Measurements from ENCODE around the gene ZNF584.
"Not testable (repeated sequence)": the region's sequence is repeated elsewhere in the genome, so short reads cannot be mapped to it uniquely, and the experiment has no call there.

ZNF584 gene

GRCh38 chr19:58368561-58369360 is 39.7 kb upstream of the ZNF584 start:
- Histone ChIP-seq H3K27ac (ENCODE audit: low read length) (no peak overlapping the region), H3K36me3 (ENCODE audit: insufficient read depth, low read length) (peaks cover 8% of the 10 kb centered on the region), H3K4me3 (ENCODE audit: low read depth in 1 of 2, low read length in 2 of 2) (no peak overlapping the region), H3K4me2 (ENCODE audit: insufficient read depth, low read length) (no peak overlapping the region), H3K27me3 (ENCODE audit: insufficient read depth, low read length, poor library complexity) (no peaks in the 10 kb centered on the region), H3K79me2 (ENCODE audit: insufficient read depth, low read length) (no peaks in the 10 kb centered on the region), H4K20me1 (ENCODE audit: insufficient read depth, low read length) (no peaks in the 10 kb centered on the region), H3K9me3 (ENCODE audit: insufficient read depth, low read length, severe bottlenecking) (no peaks in the 10 kb centered on the region), H2AFZ (ENCODE audit: low read depth, low read length) (no peak overlapping the region), H3K4me1 (ENCODE audit: insufficient read depth, low read length) (no peaks in the 10 kb centered on the region), H3K9ac (ENCODE audit: low read depth, low read length) (no peak overlapping the region)
- no peak for TF ChIP-seq CTCF (IDR thresholded peaks at IDR 0.05; ENCODE audit: borderline replicate concordance, extremely low read depth, low read length, poor library complexity, severe bottlenecking)
- no peak for TF ChIP-seq EZH2 (IDR thresholded peaks at IDR 0.05; ENCODE audit: borderline replicate concordance, low read depth, low read length, severe bottlenecking)
- DNase-seq (no peak), ATAC-seq (ENCODE audit: insufficient read depth, low read depth) (no peak)

- Histone ChIP-seq H3K27ac (ENCODE audit: low read length) (no peak overlapping the region), H3K4me2 (ENCODE audit: insufficient read depth, low read length) (no peak overlapping the region), H3K4me3 (ENCODE audit: low read depth in 1 of 2, low read length in 2 of 2) (no peak overlapping the region), H3K9ac (ENCODE audit: low read depth, low read length) (no peak overlapping the region), H3K27me3 (ENCODE audit: insufficient read depth, low read length, poor library complexity) (no peaks in the 10 kb centered on the region), H3K4me1 (ENCODE audit: insufficient read depth, low read length) (no peaks in the 10 kb centered on the region), H3K9me3 (ENCODE audit: insufficient read depth, low read length, severe bottlenecking) (no peaks in the 10 kb centered on the region), H3K79me2 (ENCODE audit: insufficient read depth, low read length) (no peaks in the 10 kb centered on the region), H4K20me1 (ENCODE audit: insufficient read depth, low read length) (no peaks in the 10 kb centered on the region), H2AFZ (ENCODE audit: low read depth, low read length) (no peak overlapping the region), H3K36me3 (ENCODE audit: insufficient read depth, low read length) (peaks cover 5% of the 10 kb centered on the region)
- TF ChIP-seq EZH2 (IDR thresholded peaks at IDR 0.05; ENCODE audit: borderline replicate concordance, low read depth, low read length, severe bottlenecking) (no peak), CTCF (IDR thresholded peaks at IDR 0.05; ENCODE audit: borderline replicate concordance, extremely low read depth, low read length, poor library complexity, severe bottlenecking) (no peak)
- ATAC-seq (ENCODE audit: insufficient read depth, low read depth), result no peak
- no peak for DNase-seq
These were observed 35.9 kb upstream of the ZNF584 start for GRCh38 chr19:58372311-58373133.

DNA sequence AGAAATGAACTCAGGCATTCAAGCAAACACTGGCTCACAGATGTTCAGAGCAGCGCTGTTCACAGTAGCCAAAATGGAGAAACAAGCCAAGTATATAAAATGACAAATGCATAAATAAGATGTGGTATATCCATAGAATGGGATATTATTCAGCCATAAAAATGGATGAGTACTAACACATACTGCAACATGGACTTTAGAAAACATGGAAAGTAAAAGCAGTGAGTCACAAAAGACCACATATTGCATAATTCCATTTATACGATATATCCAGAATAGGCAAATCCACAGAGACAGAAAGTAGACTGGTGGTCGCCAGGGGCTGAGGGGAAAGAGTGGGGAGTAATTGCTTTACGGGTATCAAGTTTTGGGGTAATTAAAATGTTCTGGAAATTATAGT is 34.2 kb upstream of the ZNF584 start:
- DNase-seq, result no peak
- Histone ChIP-seq H3K79me2 (ENCODE audit: insufficient read depth, low read length) (peaks cover 4% of the 10 kb centered on the region), H4K20me1 (ENCODE audit: insufficient read depth, low read length) (no peaks in the 10 kb centered on the region), H3K36me3 (ENCODE audit: insufficient read depth, low read length) (no peaks in the 10 kb centered on the region; the same call in 1 of the 2 replicates), H3K4me3 (ENCODE audit: low read depth in 1 of 2, low read length in 2 of 2) (no peak overlapping the region), H2AFZ (ENCODE audit: low read depth, low read length) (no peak overlapping the region), H3K4me2 (ENCODE audit: insufficient read depth, low read length) (no peak overlapping the region), H3K9me3 (ENCODE audit: insufficient read depth, low read length, severe bottlenecking) (no peaks in the 10 kb centered on the region), H3K27ac (ENCODE audit: low read length) (no peak overlapping the region), H3K4me1 (ENCODE audit: insufficient read depth, low read length) (peaks cover 2% of the 10 kb centered on the region), H3K27me3 (ENCODE audit: insufficient read depth, low read length, poor library complexity) (no peaks in the 10 kb centered on the region), H3K9ac (ENCODE audit: low read depth, low read length) (no peak overlapping the region)
- no peak for TF ChIP-seq EZH2 (IDR thresholded peaks at IDR 0.05; ENCODE audit: borderline replicate concordance, low read depth, low read length, severe bottlenecking)
- no peak for TF ChIP-seq CTCF (IDR thresholded peaks at IDR 0.05; ENCODE audit: borderline replicate concordance, extremely low read depth, low read length, poor library complexity, severe bottlenecking)
- ATAC-seq (ENCODE audit: insufficient read depth, low read depth), result no peak

DNA sequence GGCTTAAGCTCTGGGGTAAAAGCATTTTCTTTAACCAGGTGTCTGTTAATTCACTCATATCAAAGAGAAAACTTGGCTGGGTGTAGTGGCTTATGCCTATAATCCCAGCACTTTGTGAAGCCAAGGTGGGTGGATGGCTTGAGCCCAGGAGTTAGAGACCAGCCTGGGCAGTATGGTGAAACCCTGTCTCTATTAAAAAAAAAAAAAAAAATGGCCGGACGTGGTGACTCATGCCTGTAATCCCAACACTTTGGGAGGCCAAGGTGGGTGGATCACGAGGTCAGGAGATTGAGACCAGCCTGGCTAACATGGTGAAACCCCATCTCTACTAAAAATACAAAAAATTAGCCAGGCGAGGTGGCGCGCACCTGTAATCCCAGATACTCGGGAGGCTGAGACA is 31.7 kb upstream of the ZNF584 start:
- not testable (repeated sequence) for H3K27ac ChIP-seq (ENCODE audit: low read length); H2AFZ ChIP-seq (ENCODE audit: low read depth, low read length); H4K20me1 ChIP-seq (ENCODE audit: insufficient read depth, low read length); ATAC-seq (ENCODE audit: insufficient read depth, low read depth); H3K4me2 ChIP-seq (ENCODE audit: insufficient read depth, low read length); H3K9ac ChIP-seq (ENCODE audit: low read depth, low read length); H3K36me3 ChIP-seq (ENCODE audit: insufficient read depth, low read length); H3K4me3 ChIP-seq (ENCODE audit: low read depth in 1 of 2, low read length in 2 of 2); DNase-seq; H3K9me3 ChIP-seq (ENCODE audit: insufficient read depth, low read length, severe bottlenecking); H3K27me3 ChIP-seq (ENCODE audit: insufficient read depth, low read length, poor library complexity)
- Histone ChIP-seq H3K79me2 (ENCODE audit: insufficient read depth, low read length) (peaks cover 21% of the 10 kb centered on the region), H3K4me1 (ENCODE audit: insufficient read depth, low read length) (peaks cover 19% of the 10 kb centered on the region)

Measured in DND-41 (cell line).